GM12878 (cell line): ENCODE results near the gene YARS1. TPM values are rescaled to one million over a fixed set of nuclear protein-coding genes. Genes with fewer than 3 reads are reported as not detected.

Source experiments
- ATAC-seq: fragments of 200-7000 bp; cut with Tn5 transposase; 3 replicates; pipeline ENCODE4 v1.9.1; 2020; ENCODE audit warnings: mild to moderate bottlenecking, moderate library complexity
- BruUV-seq: library from RNA; stranded (reverse); fragments of 400-500 nt; replicated peaks from 2 replicates; lab custom pipeline; 2021; lab: Mats Ljungman, UMichigan
- CTCF ChIA-PET: fragments of 300-600 bp; sonication (Branson Sonifier 250); formaldehyde crosslinking; extraction: SDS; loops from one replicate; lab custom pipeline; 2021; ENCODE audit warnings: inconsistent platforms; lab: Yijun Ruan, JAX
- POLR2A ChIA-PET: fragments of 350-600 bp; formaldehyde crosslinking; extraction: SDS; loops from one replicate; lab custom pipeline; 2021; ENCODE audit warnings: inconsistent platforms; lab: Charles Lee
- RAD21 ChIA-PET: fragments of 300-600 bp; sonication (Branson Sonifier 250); formaldehyde crosslinking; loops from one replicate; lab custom pipeline; 2023; ENCODE audit warnings: antibody characterized with exemption; ENCODE audit not compliant: unreplicated experiment; lab: Charles Lee
- SMC1A ChIA-PET: fragments of 300-600 bp; sonication (Branson Sonifier 250); formaldehyde crosslinking; loops from one replicate; lab custom pipeline; 2023; ENCODE audit not compliant: unreplicated experiment, uncharacterized antibody; lab: Charles Lee
- DNase-seq: peaks from one replicate; pipeline ENCODE4 v3.0.0-alpha.2; 2011; ENCODE audit warnings: low read depth, low spot score
- FAIRE-seq: peaks from 3 replicates; lab custom pipeline; 2011; peaks lifted over from hg19 to GRCh38; lab: Jason Lieb, UNC
- H2AFZ ChIP-seq: 2 replicates; pipeline ENCODE4 v1.6.0; 2011; ENCODE audit warnings: low read depth, low read length, control low read depth; ENCODE audit not compliant: control insufficient read depth
- H3K27ac ChIP-seq: 2 replicates; pipeline ENCODE4 v1.5.1; 2011; ENCODE audit warnings: control low read depth; ENCODE audit not compliant: control insufficient read depth, insufficient read depth
- H3K27me3 ChIP-seq, 2 experiments: replicated peaks in 1 of 2; 2 replicates each; pipeline versions ENCODE4 v1.6.0 to v1.6.1; 2011; ENCODE audit warnings: low read length in 1 of 2; ENCODE audit not compliant: control insufficient read depth in 2 of 2, insufficient read depth in 2 of 2
- H3K36me3 ChIP-seq, 2 experiments: 2 replicates each; pipeline ENCODE4 v1.5.1; 2011; ENCODE audit warnings: low read length in 1 of 2; ENCODE audit not compliant: control insufficient read depth in 2 of 2, insufficient read depth in 2 of 2
- H3K4me1 ChIP-seq: 2 replicates; pipeline ENCODE4 v1.6.1; 2011; ENCODE audit warnings: mild to moderate bottlenecking, low read length, moderate library complexity, mixed read lengths; ENCODE audit not compliant: control insufficient read depth, insufficient read depth
- H3K4me2 ChIP-seq: 2 replicates; pipeline ENCODE4 v1.6.0; 2011; ENCODE audit warnings: control low read depth; ENCODE audit not compliant: control insufficient read depth, insufficient read depth
- H3K4me3 ChIP-seq: fragments of 200-600 bp; sonication (generic); 2 replicates; pipeline ENCODE4 v1.5.1; 2016
- H3K79me2 ChIP-seq: 2 replicates; pipeline ENCODE4 v1.6.0; 2011; ENCODE audit warnings: low read length; ENCODE audit not compliant: control insufficient read depth, insufficient read depth
- H3K9ac ChIP-seq: 2 replicates; pipeline ENCODE4 v1.8.0; 2011; ENCODE audit warnings: low read length, control low read depth, mixed read lengths; ENCODE audit not compliant: control insufficient read depth, insufficient read depth
- H3K9me3 ChIP-seq: replicated peaks from 3 replicates; pipeline ENCODE4 v1.5.1; 2011; ENCODE audit warnings: mild to moderate bottlenecking, low read length; ENCODE audit not compliant: control insufficient read depth, insufficient read depth
- H4K20me1 ChIP-seq: 2 replicates; pipeline ENCODE4 v1.6.0; 2011; ENCODE audit not compliant: control insufficient read depth, insufficient read depth
- BCL11A ChIP-seq: IDR thresholded peaks from 2 replicates; pipeline ENCODE4 v1.6.1; 2011; ENCODE audit warnings: low read depth, low read length
- CREB1 ChIP-seq: IDR thresholded peaks from 2 replicates; pipeline ENCODE4 v1.6.1; 2012; ENCODE audit warnings: low read depth, mild to moderate bottlenecking, inconsistent platforms
- E2F8 ChIP-seq: fragments of 450-650 bp; IDR thresholded peaks from 2 replicates; pipeline ENCODE4 v1.6.1; 2018; ENCODE audit warnings: mild to moderate bottlenecking, low read depth, moderate library complexity; ENCODE audit not compliant: partially characterized antibody
- ETV6 ChIP-seq, 2 experiments: fragments of 450-650 bp in 1 of 2; IDR thresholded peaks in 1 of 2; conservative IDR thresholded peaks in 1 of 2; 2 replicates each; pipeline ENCODE4 v1.6.1; 2014; ENCODE audit warnings: antibody characterized with exemption in 1 of 2, borderline replicate concordance in 1 of 2, low read depth in 1 of 2, mild to moderate bottlenecking in 1 of 2, moderate library complexity in 1 of 2
- HCFC1 ChIP-seq: fragments of 150-350 bp; IDR thresholded peaks from 2 replicates; pipeline ENCODE4 v1.6.1; 2014; ENCODE audit warnings: low read length
- HSF1 ChIP-seq: fragments of 150-350 bp; IDR thresholded peaks from 2 replicates; pipeline ENCODE4 v1.6.1; 2014; ENCODE audit warnings: mild to moderate bottlenecking, low read depth, low read length
- NFYA ChIP-seq: IDR thresholded peaks from 2 replicates; pipeline ENCODE4 v1.6.1; 2011; ENCODE audit warnings: low read depth, mild to moderate bottlenecking, low read length, improper control_type of control experiment, borderline replicate concordance
- RAD51 ChIP-seq: fragments of 450-650 bp; IDR thresholded peaks from 2 replicates; pipeline ENCODE4 v1.6.1; 2016; ENCODE audit warnings: moderate library complexity, mild to moderate bottlenecking, inconsistent platforms
- RUNX3 ChIP-seq: IDR thresholded peaks from 2 replicates; pipeline ENCODE4 v1.6.1; 2012; ENCODE audit warnings: low read length, inconsistent platforms
- SMARCA5 ChIP-seq: fragments of 450-650 bp; IDR thresholded peaks from 2 replicates; pipeline ENCODE4 v1.6.1; 2017; ENCODE audit warnings: mild to moderate bottlenecking
- SRF ChIP-seq, 2 experiments: IDR thresholded peaks; 2 replicates each; pipeline ENCODE4 v1.6.1; 2011; ENCODE audit warnings: low read depth in 2 of 2, low read length in 2 of 2, mild to moderate bottlenecking in 1 of 2, moderate library complexity in 1 of 2
- ZBTB40 ChIP-seq: fragments of 450-650 bp; IDR thresholded peaks from 2 replicates; pipeline ENCODE4 v1.6.1; 2016; ENCODE audit warnings: mild to moderate bottlenecking, moderate library complexity, borderline replicate concordance
- WGBS: methylation state at CpG from one replicate; pipeline ENCODE4 v1.1.6; 2016; ENCODE audit warnings: low lambda C conversion rate; ENCODE audit not compliant: insufficient replicate concordance, insufficient coverage; ENCODE audit errors: missing lambda C conversion rate; 5-methylcytosine and 5-hydroxymethylcytosine counted together
- in situ Hi-C: fragments of 300-500 bp; cut with MboI; formaldehyde crosslinking; loops from 9 replicates; pipeline ENCODE4 v1.14.3; 2018; ENCODE audit warnings: mixed read lengths
- intact Hi-C: fragments of 100-400 bp; cut with micrococcal nuclease; formaldehyde crosslinking; loops from one replicate; pipeline ENCODE4 v1.14.2; 2022; ENCODE audit not compliant: unreplicated experiment
- polyA plus RNA-seq, 11 experiments: library from polyadenylated mRNA; depleted of rRNA in 4 of 11; unstranded in 6 of 11; stranded (reverse) in 5 of 11; fragments of >200 nt; fragmentation: Nextera tagmentation in 4 of 11; fragmentation: Illumina TruSeq in 1 of 11; extraction: Ambion mirVana in 4 of 11; extraction: Trizol in 1 of 11; gene quantifications; 1 replicate in 1 of 11; 2 replicates in 10 of 11; pipeline versions ENCODE4 v1.2.1 to v1.2.3, GENCODE V29; 2011 to 2016; ENCODE audit warnings: inconsistent platforms in 2 of 11, missing spikeins in 2 of 11, low read depth in 1 of 11
- total RNA-seq, 4 experiments: library from RNA; depleted of rRNA in 3 of 4; stranded (reverse); fragments of >200 nt in 3 of 4; fragmentation: Illumina TruSeq in 1 of 4; extraction: Trizol in 1 of 4; gene quantifications; 2 replicates each; pipeline versions ENCODE4 v1.2.1 to v1.2.3, GENCODE V29; 2013 to 2021
- TF ChIP-seq, protein P1 (sequence below): fragments of 450-650 bp; IDR thresholded peaks from 2 replicates; pipeline ENCODE4 v1.6.1; 2017; ENCODE audit warnings: mild to moderate bottlenecking, low read depth, inconsistent platforms; ENCODE audit not compliant: poor library complexity, severe bottlenecking

YARS1 gene
- total and polyA plus RNA-seq, 10 of the 15 experiments (the other 5 are each of a cell fraction or from before 2014, with no cell fraction given), result 39.9 to 202 (median 136) TPM

DNA sequence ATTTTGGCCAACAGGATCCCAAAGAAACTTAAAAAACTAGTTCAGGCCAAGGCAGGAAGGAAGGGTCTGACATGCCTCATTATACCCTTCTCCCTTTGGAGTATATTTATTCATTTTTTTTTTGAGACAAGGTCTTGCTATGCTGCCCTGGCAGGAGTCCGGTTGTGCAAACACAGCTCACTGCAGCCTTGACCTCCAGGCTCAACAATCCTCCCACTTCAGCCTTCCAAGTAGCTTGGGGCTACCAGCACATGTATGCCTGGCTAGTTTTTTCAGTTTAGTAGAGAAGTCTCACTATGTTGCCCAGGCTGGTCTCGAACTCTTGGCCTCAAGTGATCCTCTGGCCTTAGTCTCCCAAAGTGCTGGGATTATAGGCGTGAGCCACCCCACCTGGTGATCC, 5.2 kb downstream of the YARS1 start:
- DNase-seq (no peak), FAIRE-seq (no peak), ATAC-seq (no peak)
- H3K79me2 ChIP-seq, result peaks cover 68% of the 10 kb centered on the region
- ChIA-PET CTCF (interaction anchor here (0.6 kb wide), 1 partner anchor 150 kb away, joined by 4 read pairs; no protein-coding TSS in a partner anchor), SMC1A (no interaction called here), RAD21 (interaction anchor here (1.0 to 1.6 kb wide), 2 partner anchors 63 to 99 kb away, joined by 3 read pairs; no protein-coding TSS in a partner anchor), POLR2A (interaction anchor here (0.5 to 0.6 kb wide), 2 partner anchors 514 to 1658 kb away, joined by 3 to 5 read pairs; no protein-coding TSS in a partner anchor)
- H3K9me3 ChIP-seq, result no peaks in the 10 kb centered on the region; the same call in 2 of the 3 replicates
- H2AFZ ChIP-seq, result no peak overlapping the region
- peaks cover 10 to 19% of the 10 kb centered on the region in 2 experiments for H3K36me3 ChIP-seq
- in situ Hi-C loops, result no loop called here
- H3K4me3 ChIP-seq, result peak overlapping the region; percentile 3; the same call in 1 of the 2 replicates
- peaks cover 4% of the 10 kb centered on the region for H4K20me1 ChIP-seq
- H3K4me1 ChIP-seq, result peaks cover 13% of the 10 kb centered on the region; the same call in 1 of the 2 replicates
- no peak overlapping the region for H3K9ac ChIP-seq
- no peak overlapping the region for H3K4me2 ChIP-seq
- H3K27ac ChIP-seq, result no peak overlapping the region
- intact Hi-C loops, result no loop called here
- BruUV-seq, result no TSS peak
- no peaks in the 10 kb centered on the region for H3K27me3 ChIP-seq
- 97% methylated on average over 3 of the region's 3 CpGs for WGBS
- TF ChIP-seq E2F8 (no peak), ZBTB40 (no peak), SRF (IDR thresholded peaks at IDR 0.05; ENCODE audit: low read depth in 2 of 2, low read length in 2 of 2) (no peak), RAD51 (no peak), SMARCA5 (no peak), RUNX3 (no peak), NFYA (no peak), HSF1 (no peak), HCFC1 (no peak), CREB1 (no peak), ETV6 (conservative IDR thresholded peaks at IDR 0.05 in 1 of 2, IDR thresholded peaks at IDR 0.05 in 1 of 2; ENCODE audit: borderline replicate concordance in 1 of 2, low read depth in 1 of 2) (no peak), BCL11A (no peak)
- TF ChIP-seq, protein P1, sequence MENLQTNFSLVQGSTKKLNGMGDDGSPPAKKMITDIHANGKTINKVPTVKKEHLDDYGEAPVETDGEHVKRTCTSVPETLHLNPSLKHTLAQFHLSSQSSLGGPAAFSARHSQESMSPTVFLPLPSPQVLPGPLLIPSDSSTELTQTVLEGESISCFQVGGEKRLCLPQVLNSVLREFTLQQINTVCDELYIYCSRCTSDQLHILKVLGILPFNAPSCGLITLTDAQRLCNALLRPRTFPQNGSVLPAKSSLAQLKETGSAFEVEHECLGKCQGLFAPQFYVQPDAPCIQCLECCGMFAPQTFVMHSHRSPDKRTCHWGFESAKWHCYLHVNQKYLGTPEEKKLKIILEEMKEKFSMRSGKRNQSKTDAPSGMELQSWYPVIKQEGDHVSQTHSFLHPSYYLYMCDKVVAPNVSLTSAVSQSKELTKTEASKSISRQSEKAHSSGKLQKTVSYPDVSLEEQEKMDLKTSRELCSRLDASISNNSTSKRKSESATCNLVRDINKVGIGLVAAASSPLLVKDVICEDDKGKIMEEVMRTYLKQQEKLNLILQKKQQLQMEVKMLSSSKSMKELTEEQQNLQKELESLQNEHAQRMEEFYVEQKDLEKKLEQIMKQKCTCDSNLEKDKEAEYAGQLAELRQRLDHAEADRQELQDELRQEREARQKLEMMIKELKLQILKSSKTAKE, result no peak
